Measurements from ENCODE around the gene ANKMY1.
A peak's percentile ranks its signal among the peaks of the same experiment; 100 is the strongest.

Gene ANKMY1

DNA sequence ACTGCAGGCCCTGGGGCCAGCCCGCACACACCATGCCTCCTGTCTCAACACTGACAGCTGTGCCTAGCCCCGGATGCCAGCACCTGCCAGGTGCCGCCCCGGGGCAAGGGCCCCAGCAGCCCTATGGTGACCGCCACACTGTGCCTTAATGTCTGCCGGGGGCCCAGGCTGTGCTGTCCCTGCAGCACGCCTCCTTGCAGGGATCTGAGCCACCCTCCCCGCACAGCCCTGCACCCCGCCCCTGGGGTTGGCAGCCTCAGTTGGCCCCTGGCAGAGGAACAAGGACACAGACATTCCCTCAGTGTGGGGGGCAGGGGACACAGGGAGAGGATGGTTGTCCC is 20.3 kb upstream of the ANKMY1 start:
- Mint-ChIP-seq H3K27me3 (no peaks in the 10 kb centered on the region), H3K36me3 (ENCODE audit: low read depth) (peaks cover 9% of the 10 kb centered on the region), H3K9me3 (no peaks in the 10 kb centered on the region), H3K27ac (no peak overlapping the region), H3K4me3 (no peak overlapping the region), H3K4me1 (peaks cover 20% of the 10 kb centered on the region)
- no peak for ATAC-seq
- DNase-seq = no peak

DNA sequence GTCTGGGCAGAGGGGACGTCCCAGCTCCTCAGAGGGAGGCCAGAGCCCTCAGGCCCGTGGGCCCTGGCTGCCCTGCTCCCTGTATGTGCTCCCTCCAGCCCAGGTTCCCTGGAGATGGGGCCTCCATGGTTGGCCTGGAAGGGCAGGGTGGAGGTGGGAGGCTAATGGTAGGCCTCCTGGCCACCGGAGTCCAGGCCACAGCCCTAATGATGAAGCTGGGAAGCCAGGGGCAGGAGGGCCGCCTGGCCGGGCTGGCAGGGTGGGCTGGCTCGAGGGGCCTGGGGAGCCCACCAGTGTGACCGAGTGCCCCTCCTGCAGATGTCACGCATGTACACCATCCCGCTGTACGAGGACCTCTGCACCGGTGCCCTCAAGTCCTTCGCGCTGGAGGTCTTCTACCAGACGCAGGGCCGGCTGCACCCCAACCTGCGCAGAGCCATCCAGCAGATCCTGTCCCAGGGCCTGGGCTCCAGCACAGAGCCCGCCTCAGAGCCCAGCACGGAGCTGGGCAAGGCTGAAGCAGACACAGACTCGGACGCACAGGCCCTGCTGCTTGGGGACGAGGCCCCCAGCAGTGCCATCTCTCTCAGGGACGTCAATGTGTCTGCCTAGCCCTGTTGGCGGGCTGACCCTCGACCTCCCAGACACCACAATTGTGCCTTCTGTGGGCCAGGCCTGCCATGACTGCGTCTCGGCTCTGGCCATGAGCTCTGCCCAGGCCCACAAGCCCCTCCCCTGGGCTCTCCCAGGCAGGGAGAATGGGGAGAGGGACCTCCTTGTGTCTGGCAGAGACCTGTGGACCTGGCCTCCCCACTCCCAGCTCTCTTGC is 19.7 kb upstream of the ANKMY1 start:
- H3K4me3 Mint-ChIP-seq = no peak overlapping the region
- peaks cover 9% of the 10 kb centered on the region for H3K36me3 Mint-ChIP-seq (ENCODE audit: low read depth)
- H3K9me3 Mint-ChIP-seq = no peaks in the 10 kb centered on the region
- ATAC-seq (no peak), DNase-seq (no peak)
- H3K27ac Mint-ChIP-seq = no peak overlapping the region
- peaks cover 20% of the 10 kb centered on the region for H3K4me1 Mint-ChIP-seq
- H3K27me3 Mint-ChIP-seq = no peaks in the 10 kb centered on the region

DNA sequence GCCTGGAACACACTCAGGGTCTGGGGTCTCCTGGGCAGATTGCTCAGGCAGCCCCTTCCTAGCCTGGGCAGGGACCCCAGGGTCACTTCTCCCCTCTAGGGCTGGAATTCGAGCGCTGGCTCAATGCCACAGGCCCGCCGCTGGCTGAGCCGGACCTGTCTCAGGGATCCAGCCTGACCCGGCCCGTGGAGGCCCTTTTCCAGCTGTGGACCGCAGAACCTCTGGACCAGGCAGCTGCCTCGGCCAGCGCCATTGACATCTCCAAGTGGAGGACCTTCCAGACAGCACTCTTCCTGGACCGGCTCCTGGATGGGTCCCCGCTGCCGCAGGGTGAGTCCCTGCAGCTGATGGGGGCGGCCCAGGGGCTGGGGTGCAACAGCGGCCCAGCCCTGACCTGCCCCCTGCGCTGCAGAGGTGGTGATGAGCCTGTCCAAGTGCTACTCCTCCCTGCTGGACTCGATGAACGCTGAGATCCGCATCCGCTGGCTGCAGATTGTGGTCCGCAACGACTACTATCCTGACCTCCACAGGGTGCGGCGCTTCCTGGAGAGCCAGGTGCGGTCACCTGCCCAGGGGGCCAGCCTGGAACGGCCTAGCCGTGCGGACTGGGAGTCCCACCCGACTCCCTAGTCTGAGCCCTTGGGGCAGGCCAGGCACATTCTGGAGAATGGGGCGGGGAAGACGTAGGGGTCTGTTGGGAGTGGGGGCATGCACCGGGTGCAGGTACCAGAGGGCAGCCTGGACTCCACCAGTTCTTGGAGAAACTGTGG is 18.8 kb upstream of the ANKMY1 start:
- Mint-ChIP-seq H3K4me1 (peaks cover 20% of the 10 kb centered on the region), H3K9me3 (no peaks in the 10 kb centered on the region), H3K36me3 (ENCODE audit: low read depth) (peaks cover 9% of the 10 kb centered on the region), H3K27ac (no peak overlapping the region), H3K27me3 (no peaks in the 10 kb centered on the region), H3K4me3 (no peak overlapping the region)
- DNase-seq (no peak), ATAC-seq (no peak)

DNA sequence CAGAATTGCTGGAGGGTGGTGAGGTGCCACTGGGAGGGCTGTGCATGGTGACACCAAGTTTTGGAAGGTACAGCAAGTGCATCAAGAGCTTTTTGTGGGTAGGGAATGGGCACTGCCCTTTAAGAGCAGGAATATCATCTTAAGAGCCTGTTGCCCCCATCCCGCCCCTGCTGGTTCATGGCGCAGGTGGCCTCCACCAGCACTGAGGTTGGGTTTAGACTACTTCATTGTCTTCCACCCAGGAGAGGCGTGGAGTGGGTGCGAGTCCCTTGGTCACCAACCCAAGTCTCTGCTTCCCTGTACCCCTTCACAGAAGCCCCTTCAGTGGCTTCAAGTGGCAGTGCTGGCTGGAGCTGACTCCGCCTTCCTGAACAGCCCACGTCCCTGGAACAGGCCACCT is 18.2 kb upstream of the ANKMY1 start:
- H3K36me3 Mint-ChIP-seq (ENCODE audit: low read depth) = peaks cover 9% of the 10 kb centered on the region
- no peak overlapping the region for H3K27ac Mint-ChIP-seq

DNA sequence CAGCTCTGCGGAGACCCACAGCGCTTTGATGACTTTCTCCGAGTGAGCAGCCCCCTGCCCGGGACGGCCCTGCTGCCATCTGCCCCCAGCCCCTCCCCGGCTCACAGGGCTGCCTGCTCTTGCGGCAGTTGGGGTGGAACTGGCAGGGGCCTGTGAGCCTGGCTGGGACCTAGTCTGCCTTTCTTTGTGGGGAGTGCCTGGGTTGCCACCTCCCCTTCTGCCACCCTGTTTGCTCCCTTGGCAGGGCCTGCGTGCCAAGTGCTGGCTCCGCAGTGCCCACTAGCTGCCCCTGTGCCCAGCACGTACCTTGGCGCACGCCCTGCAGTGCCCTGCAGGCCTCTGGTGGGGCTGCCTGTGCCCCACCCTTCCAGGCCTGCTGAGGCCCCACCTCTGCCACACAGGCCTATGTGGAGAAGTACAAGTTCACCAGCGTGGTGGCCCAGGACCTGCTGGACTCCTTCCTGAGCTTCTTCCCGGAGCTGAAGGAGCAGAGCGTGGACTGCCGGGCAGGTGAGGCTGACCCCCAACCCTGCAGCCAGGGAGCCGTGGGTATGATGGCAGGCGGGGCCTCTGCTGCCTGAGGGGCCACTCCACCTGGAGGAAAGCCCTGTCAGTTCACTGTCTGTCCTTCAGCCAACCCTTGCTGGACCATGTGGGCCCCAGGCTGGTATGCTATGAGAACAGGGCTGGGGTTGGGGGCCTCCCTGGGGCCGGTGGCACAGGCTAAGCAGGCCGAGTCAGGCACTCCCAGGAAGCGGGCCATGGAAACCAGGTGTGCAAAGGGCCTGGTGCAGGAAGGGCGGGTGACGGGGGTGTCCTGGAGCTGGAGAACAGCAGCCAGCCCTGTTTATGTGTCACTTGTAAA is 17.5 kb upstream of the ANKMY1 start:
- Mint-ChIP-seq H3K9me3 (no peaks in the 10 kb centered on the region), H3K4me3 (no peak overlapping the region), H3K27me3 (no peaks in the 10 kb centered on the region), H3K36me3 (ENCODE audit: low read depth) (peaks cover 7% of the 10 kb centered on the region), H3K27ac (no peak overlapping the region), H3K4me1 (peaks cover 26% of the 10 kb centered on the region)
- ATAC-seq (no peak), DNase-seq (no peak)

More for the DNA sequence above, 18.2 kb upstream of the ANKMY1 start:
- ATAC-seq (no peak), DNase-seq (no peak)
- Mint-ChIP-seq H3K4me1 (peaks cover 24% of the 10 kb centered on the region), H3K27me3 (no peaks in the 10 kb centered on the region), H3K9me3 (no peaks in the 10 kb centered on the region), H3K4me3 (no peak overlapping the region)

DNA sequence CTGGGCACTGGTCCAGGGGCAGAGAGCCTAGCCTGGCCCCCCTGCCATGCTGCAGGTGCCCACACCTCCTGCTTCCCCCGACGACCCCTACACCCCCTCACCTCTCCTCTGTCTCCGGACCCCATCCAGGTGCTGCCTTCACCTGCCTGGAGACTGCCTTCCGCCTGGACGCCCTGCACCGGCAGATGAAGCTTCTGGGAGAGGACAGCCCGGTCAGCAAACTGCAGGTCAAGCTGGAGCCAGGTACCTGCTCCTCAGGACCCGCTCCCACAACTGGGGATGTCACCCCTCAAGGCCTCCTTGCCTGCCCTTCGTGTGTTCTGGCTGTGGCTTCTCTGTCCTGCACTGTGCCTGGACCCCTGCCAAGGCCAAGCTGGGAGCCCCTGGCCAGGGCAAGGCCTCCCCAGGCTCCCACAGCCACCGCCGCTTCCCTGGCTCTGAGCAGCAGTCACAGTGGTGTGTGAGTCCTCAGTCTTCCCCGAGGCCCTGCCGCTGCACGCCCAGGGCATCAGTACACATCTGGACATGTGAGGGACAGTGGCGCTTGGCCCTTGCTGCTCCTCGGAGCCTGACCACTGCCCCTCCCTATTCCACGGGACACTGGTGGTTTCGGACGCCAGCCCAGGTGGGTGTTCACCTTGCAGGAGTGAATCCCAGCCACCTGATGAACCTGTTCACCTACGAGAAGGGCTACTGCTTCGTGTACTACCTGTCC is 16.8 kb upstream of the ANKMY1 start:
- Mint-ChIP-seq H3K27ac (no peak overlapping the region), H3K36me3 (ENCODE audit: low read depth) (peaks cover under 1% of the 10 kb centered on the region), H3K9me3 (no peaks in the 10 kb centered on the region), H3K4me3 (no peak overlapping the region), H3K4me1 (peaks cover 25% of the 10 kb centered on the region), H3K27me3 (no peaks in the 10 kb centered on the region)
- no peak for ATAC-seq
- DNase-seq = no peak

DNA sequence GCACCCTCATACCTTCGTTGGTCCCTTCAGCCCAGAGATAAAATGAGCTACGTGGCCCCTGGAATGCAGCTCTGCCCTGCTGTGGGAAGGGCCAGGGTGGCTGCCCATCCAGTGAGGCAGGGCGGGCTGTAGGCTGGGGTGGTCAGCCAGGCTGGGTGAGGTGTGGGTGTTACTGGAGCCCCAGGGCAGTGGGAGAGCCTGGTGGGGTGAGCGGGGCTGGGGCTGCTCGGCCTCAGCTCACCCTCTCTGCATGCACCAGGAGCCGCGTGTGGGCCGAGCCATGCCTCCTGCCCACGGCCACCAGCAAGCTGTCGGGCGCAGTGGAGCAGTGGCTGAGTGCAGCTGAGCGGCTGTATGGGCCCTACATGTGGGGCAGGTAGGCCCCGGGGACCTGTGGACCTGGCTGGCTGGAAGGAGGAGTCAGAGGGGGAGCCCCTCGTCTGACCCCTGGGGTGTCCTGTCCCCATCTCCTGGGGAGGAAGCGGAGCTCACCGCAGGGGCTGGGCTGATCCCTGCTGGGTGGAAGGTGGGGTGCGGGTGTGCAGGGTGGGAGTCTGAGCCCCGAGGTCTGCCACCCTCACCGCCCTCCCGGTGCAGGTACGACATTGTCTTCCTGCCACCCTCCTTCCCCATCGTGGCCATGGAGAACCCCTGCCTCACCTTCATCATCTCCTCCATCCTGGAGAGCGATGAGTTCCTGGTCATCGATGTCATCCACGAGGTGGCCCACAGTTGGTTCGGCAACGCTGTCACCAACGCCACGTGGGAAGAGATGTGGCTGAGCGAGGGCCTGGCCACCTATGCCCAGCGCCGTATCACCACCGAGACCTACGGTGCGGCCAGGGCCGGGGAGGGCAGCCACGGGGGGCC is 16.0 kb upstream of the ANKMY1 start:
- DNase-seq (no peak), ATAC-seq (no peak)
- no peak overlapping the region for H3K4me3 Mint-ChIP-seq
- H3K27me3 Mint-ChIP-seq = no peaks in the 10 kb centered on the region
- no peaks in the 10 kb centered on the region for H3K9me3 Mint-ChIP-seq
- no peak overlapping the region for H3K27ac Mint-ChIP-seq
- no peaks in the 10 kb centered on the region for H3K36me3 Mint-ChIP-seq (ENCODE audit: low read depth)
- H3K4me1 Mint-ChIP-seq = peaks cover 23% of the 10 kb centered on the region

DNA sequence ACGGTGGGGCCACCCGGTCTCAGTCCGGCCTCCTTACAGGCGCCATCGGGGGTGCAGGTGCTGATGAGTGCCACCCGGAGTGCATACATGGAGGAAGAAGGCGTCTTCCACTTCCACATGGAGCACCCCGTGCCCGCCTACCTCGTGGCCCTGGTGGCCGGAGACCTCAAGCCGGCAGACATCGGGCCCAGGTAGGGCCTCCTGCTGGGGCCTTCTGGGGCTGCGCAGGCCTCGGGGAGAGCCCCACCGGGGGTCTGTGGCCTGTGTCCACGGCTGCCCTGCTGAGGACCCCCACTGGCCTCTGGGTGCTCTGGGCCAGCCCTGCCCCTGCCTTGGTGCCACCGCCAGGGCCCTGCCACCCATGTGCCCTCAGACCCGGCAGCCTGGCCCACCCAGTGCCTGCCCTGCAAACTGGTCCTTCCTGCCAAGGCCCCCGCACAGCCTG is 15.3 kb upstream of the ANKMY1 start:
- no peak overlapping the region for H3K4me3 Mint-ChIP-seq
- H3K9me3 Mint-ChIP-seq = no peaks in the 10 kb centered on the region
- H3K4me1 Mint-ChIP-seq = peaks cover 21% of the 10 kb centered on the region
- ATAC-seq (no peak), DNase-seq (no peak)
- no peaks in the 10 kb centered on the region for H3K36me3 Mint-ChIP-seq (ENCODE audit: low read depth)
- H3K27me3 Mint-ChIP-seq = no peaks in the 10 kb centered on the region
- H3K27ac Mint-ChIP-seq = no peak overlapping the region

DNA sequence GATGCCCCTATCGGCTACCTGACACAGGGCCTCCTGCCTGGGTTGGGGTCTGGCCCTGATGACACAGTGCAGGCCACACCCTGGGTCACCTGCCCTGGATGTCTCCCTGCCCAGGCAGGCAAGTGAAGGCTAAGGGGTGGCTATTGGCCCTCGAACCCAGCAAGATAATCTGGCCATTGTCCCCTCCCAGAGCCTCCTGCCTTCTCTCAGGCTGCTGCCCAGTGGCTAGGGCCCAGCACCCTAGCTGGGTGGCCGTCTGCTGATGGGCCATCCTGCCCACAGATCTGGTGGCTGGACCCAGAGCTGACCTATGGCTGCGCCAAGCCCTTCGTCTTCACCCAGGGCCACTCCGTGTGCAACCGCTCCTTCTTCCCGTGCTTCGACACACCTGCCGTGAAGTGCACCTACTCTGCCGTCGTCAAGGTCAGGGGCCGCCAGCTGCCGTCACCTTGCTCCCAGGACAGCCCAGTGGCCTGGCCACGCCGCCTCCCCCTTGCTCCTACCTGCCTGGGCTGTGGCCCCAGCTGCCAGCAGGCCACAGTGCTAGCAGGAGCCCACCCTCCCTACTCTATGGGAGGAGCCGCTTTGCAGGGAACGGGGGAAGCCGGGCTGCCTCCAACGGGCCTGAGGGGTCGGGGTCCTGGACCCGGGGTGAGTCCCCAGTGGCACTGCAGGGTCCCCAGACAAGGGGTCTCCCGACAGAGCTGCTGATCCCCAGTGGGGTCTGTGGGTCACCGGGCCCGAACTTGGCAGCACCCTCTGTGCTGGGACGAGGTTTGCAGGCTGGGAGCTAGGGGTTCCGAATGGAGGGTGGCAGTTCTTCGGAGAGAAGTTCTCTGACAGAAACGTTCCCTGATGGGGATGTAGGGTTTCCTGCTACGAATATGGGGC is 14.6 kb upstream of the ANKMY1 start:
- DNase-seq = no peak
- H3K36me3 Mint-ChIP-seq (ENCODE audit: low read depth) = peaks cover 2% of the 10 kb centered on the region
- H3K9me3 Mint-ChIP-seq = no peaks in the 10 kb centered on the region
- H3K27ac Mint-ChIP-seq = no peak overlapping the region
- H3K4me3 Mint-ChIP-seq = no peak overlapping the region
- peaks cover 25% of the 10 kb centered on the region for H3K4me1 Mint-ChIP-seq
- H3K27me3 Mint-ChIP-seq = no peaks in the 10 kb centered on the region
- ATAC-seq = no peak

DNA sequence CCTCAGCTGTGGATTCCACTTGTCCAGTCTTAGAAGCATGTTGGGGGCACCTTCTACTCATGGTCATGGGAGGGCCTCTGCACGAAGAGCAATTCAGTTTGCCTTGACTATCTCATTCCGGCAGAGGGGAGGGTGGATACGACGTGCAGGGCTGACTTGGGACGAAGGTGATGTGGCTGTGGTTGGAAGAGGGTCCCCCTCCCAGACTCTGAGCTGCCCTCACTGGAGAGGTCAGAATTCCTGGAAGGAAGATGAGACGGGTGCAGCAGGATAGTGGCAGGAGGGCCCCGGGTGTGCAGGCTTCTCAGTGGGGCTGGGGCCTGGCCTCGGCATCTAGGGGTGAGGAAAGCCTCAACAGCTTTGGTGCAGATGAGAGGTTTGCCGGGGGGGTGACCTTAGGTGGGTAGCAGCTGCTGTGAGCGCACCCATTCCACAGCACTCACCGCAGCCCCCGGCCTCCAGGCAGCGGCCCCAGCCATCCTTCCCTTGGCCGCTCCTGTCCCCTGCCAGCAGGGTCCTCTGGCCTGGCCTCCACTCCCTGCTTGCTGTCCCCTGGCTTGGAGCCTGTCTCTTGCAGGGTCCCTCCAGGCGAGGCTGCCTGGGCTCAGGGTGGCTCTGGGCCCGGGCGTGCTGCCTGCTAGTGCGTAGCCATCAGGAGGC is 13.7 kb upstream of the ANKMY1 start:
- no peak for DNase-seq
- peaks cover 2% of the 10 kb centered on the region for H3K36me3 Mint-ChIP-seq (ENCODE audit: low read depth)
- H3K27ac Mint-ChIP-seq = peak overlapping the region; percentile 44
- no peaks in the 10 kb centered on the region for H3K9me3 Mint-ChIP-seq
- no peaks in the 10 kb centered on the region for H3K27me3 Mint-ChIP-seq
- peaks cover 28% of the 10 kb centered on the region for H3K4me1 Mint-ChIP-seq
- no peak overlapping the region for H3K4me3 Mint-ChIP-seq
- no peak for ATAC-seq

DNA sequence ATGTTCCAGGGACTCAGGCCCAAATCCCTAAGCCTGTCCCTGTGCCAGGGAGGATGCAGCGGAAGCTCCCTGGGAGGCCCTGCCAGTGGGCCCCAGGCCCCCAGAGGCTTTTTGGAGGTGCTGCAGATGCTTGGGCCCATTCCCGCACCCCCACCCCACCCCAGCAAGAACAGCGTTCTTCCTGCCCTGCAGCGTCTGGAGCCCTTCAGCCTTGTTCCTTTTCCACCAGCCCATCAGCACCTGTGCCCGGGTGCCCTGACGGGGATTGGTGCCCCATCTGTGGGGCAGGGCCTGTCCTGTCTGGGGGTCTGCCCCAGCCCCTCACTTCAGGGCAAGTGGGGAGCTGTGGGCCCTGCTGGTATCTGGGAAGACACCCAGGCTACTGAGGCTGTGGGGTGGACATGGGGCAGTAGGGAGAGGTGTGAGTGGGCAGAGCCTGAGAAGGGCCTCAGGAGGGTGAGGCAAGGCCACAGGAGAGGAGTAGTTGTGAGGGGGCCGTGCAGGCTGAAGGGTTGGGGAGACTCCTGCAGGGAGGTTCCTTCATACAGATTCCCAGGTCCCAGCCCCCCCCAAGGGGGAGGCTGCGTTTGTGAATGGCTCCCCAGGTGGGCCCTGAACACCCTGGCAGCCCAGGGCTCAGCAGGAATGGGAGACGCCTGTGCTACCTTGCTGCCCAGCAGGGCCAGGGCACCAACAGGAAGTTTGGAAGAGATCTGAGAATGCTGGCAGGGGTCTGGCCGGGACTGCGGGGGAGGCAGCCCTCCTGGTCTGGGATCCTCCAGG is 12.9 kb upstream of the ANKMY1 start:
- peaks cover 34% of the 10 kb centered on the region for H3K4me1 Mint-ChIP-seq
- DNase-seq = no peak
- no peak for ATAC-seq
- H3K27ac Mint-ChIP-seq = no peak overlapping the region
- H3K4me3 Mint-ChIP-seq = no peak overlapping the region
- no peaks in the 10 kb centered on the region for H3K9me3 Mint-ChIP-seq
- H3K36me3 Mint-ChIP-seq (ENCODE audit: low read depth) = peaks cover 2% of the 10 kb centered on the region
- H3K27me3 Mint-ChIP-seq = no peaks in the 10 kb centered on the region

Measured in activated naive CD8-positive, alpha-beta T cell treated with anti-CD3 and anti-CD28 coated beads, Interleukin-2, amount 50 U/mL, for 24 hours (primary cell).